ENCODE measurements around the gene PRLR.
"Not testable (repeated sequence)": the region's sequence is repeated elsewhere in the genome, so short reads cannot be mapped to it uniquely, and the experiment has no call there.

PRLR gene

DNA sequence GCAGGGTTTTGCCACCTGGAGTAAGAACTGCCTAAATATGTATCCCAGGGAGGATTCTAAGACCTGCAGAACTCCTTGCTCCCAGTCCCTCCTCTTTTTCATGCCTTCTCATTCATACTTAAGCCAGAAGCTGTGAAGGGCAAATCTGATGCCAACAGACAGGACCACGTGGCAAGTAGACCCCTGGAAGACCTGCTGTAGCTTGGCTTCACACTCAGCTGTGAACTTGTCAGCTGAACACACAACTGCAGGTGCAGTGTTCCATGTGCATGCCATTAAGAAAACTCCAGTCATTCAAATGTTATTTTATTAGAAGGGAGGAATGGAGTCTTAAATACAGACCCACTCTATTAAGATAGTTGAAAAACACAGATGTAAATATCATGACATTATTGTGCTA lies 103.3 kb downstream of the PRLR start:
- no peak for DNase-seq (ENCODE audit: low spot score)

GRCh38 chr5:35125746-35126145 lies 104.5 kb downstream of the PRLR start:
- no peak for DNase-seq (ENCODE audit: low spot score)

DNA sequence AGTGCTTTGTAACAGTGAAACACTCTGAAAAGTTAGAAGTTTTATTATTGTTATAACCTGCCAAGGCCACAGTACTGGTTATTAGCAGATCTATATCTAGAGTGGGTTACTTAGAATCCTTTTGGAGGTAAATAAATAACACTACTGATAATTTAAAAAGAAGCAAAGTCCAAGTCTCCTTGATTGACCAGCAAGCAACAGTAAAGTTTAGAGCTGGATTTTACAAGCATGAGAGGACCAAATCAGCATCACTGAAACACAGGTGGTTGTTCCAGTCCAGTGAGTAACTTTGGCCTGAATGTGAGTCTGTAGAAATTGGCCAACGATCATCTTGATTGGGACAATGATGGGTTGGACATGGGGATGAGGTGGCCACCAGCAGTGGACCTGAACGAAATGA lies 105.4 kb downstream of the PRLR start:
- no peak for DNase-seq (ENCODE audit: low spot score)

DNA sequence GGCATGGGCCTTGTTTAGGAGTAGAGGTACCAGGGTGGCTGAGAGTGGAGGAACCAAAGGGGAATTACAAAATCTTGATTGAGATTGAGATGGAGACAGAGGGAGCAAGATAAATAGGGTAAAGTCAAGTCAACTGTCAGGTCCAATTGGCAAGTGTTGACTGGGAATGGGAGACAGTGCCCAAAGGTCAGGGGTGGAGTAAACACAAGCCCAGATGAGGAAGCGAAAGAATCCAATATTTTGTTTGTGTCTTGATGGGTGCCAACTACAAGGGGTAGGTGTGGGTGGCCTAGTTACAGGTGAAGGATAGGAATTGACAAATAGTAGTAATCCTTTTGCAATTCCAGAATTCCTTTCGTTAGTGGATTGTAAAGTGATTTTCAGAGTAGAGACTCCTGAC lies 107.5 kb downstream of the PRLR start:
- DNase-seq (ENCODE audit: low spot score): no peak

- no peak for DNase-seq (ENCODE audit: low spot score)
Measured at GRCh38 chr5:35120715-35121114, 109.6 kb downstream of the PRLR start.

GRCh38 chr5:35117967-35118366 lies 112.3 kb downstream of the PRLR start:
- DNase-seq (ENCODE audit: low spot score): peak; percentile 3

DNA sequence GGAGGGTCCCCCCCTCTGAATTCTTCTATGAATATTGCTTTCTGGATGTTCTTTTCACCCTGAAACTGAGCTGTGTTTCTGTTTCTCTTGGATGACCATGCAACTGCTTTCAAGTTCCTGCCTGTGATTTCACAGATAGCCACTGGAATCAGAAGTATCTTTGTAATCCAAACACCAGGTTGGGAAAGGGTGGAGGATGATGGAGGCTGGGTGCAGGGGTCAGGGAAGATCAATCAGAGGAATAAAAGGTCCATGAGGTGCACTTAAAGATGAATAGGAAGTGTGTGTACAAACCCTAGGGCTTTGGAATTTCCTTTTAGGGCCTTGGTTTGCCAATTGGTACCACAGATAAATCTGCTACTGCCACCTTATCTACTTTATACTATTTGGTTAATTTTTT lies 114.4 kb downstream of the PRLR start:
- DNase-seq (ENCODE audit: low spot score): no peak

- no peak for DNase-seq (ENCODE audit: low spot score)
Measured at GRCh38 chr5:35114698-35115097, 115.6 kb downstream of the PRLR start.

- no peak for DNase-seq (ENCODE audit: low spot score)
Measured at GRCh38 chr5:35112300-35112699, 118.0 kb downstream of the PRLR start.

DNA sequence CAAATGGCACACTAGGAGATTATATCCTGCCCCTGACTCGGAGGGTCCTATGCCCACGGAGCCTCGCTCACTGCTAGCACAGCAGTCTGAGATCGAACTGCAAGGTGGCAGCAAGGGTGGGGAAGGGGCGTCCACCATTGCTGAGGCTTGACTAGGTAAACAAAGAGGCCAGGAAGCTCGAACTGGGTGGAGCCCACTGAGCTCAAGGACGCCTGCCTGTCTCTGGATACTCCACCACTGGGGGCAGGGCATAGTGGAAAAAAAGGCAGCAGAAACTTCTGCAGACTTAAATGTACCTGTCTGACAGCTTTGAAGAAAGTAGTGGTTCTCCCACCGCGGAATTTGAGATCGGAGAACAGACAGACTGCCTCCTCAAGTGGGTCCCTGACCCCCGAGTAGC lies 125.7 kb downstream of the PRLR start:
- not testable (repeated sequence) for DNase-seq (ENCODE audit: low spot score)

- DNase-seq (ENCODE audit: low spot score): no peak
Measured at GRCh38 chr5:35103637-35104299, 126.5 kb downstream of the PRLR start.

GRCh38 chr5:35101720-35102119 lies 128.6 kb downstream of the PRLR start:
- not testable (repeated sequence) for DNase-seq (ENCODE audit: low spot score)

DNA sequence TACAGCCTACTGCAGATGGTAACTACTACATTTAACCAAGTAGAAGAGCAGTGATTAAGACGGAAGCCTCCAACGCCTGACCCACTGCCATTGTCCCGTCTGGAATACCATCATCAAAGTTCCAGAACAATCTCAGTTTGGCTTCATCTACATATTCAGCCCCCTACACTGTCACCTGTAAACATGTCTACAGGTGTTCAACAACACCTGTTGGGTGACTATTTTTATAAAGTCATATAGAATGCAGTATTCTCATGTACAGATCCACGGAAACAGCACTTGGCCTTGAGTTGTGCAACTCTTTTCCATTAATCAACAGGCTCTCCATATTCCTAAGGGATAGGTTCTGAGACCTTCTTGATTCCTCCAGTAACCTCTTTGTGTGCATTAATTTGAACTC lies 129.3 kb downstream of the PRLR start:
- no peak for DNase-seq (ENCODE audit: low spot score)

GRCh38 chr5:35098214-35098613 lies 132.1 kb downstream of the PRLR start:
- DNase-seq (ENCODE audit: low spot score): no peak

DNA sequence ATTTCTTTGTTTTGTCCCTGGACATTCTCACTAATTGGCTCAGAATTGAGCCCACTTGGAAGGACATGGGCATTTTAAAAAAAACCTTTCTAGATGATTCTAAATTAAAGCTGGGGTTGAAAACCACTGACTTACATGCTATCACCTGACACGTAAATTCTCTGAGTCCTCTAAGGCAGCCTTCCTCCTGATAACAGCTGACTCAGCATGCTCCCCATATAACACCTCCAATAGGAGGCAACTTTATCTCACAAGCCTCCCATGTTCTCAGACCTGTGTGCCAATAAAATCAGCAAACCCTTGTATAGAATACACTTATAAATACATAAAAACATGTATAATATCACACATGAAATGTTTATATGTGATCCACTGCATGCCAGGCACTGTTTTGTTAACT lies 133.4 kb downstream of the PRLR start:
- no peak for DNase-seq (ENCODE audit: low spot score)

DNA sequence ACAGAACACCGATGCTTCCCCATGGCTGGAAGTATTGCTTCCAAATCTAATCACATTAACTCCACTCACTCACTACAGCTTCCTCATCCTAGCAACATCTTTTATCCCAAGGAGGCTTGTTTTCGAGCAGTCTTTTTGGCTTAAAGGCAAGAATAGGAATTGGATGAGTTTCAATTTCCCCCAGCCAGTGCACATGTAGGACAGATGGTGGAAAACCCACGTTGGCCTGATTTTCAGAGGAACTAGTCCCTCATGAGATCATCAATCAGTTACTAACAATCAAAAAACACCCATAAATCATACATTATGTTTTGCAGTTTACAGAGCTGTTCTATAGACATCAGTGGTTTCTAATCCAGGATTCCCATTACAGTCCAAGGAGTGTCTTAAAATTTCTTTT lies 134.1 kb downstream of the PRLR start:
- no peak for DNase-seq (ENCODE audit: low spot score)

GRCh38 chr5:35095366-35095765 lies 134.9 kb downstream of the PRLR start:
- no peak for DNase-seq (ENCODE audit: low spot score)

- no peak for DNase-seq (ENCODE audit: low spot score)
Measured at GRCh38 chr5:35094948-35095347, 135.3 kb downstream of the PRLR start.

- DNase-seq (ENCODE audit: low spot score): no peak
Measured at GRCh38 chr5:35092703-35093102, 137.6 kb downstream of the PRLR start.

- no peak for DNase-seq (ENCODE audit: low spot score)
Measured at GRCh38 chr5:35091704-35092103, 138.6 kb downstream of the PRLR start.

GRCh38 chr5:35089334-35090314 lies 140.7 kb downstream of the PRLR start:
- peak; percentile 50 for DNase-seq (ENCODE audit: low spot score)

DNA sequence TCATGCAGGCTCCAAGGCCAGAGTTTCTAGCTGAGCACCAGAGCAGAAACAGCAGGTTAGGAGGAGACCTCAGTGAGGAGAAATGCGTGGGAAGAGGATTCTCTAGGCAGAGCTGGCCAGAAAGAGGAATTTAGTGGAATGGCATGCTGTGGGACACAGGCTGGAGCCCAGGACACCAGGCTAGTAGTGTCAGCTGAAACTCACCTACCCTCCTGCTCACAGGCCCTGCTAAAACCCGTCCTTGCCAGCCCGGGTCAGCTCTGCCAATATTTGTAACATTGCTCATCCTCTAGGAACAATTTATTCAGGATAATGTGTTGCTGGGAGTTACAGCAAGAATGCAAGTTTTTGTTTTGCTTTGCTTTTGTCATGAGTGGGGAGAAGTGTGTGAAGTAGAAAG lies 142.3 kb downstream of the PRLR start:
- DNase-seq (ENCODE audit: low spot score): no peak

DNA sequence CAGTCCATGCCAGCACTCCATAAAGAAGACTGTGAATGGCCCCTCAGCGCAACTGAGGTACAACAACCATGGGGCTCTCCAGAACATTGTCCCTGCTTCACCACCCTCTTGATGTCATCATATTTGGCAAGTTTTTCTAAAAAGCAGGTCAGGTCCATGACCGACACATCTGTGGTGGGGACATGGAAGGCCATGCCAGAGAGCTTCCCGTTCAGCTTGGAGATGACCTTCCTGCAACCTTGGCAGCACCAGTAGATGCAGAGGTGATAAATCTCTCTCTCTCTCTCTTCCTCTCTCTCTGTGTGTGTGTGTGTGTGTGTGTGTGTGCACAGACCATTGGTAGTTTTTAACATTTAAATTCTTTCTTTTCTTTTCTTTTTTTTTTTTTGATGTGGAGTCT lies 147.1 kb downstream of the PRLR start:
- no peak for DNase-seq (ENCODE audit: low spot score)
